Colonic mucosa (tissue), 4 donors: ENCODE measurements around the gene PLEKHN1. TPM values are rescaled to one million over a fixed set of nuclear protein-coding genes. Genes with fewer than 3 reads are reported as not detected.

ENCODE experiments used
- DNase-seq: peaks from one replicate; pipeline ENCODE4 v3.0.0-alpha.2; 2020
- H3K27ac ChIP-seq: fragments of 200-600 bp; one replicate; pipeline ENCODE4 v1.8.0; 2021
- H3K27me3 ChIP-seq: fragments of 200-600 bp; one replicate; pipeline ENCODE4 v1.8.0; 2021
- H3K36me3 ChIP-seq: fragments of 200-600 bp; one replicate; pipeline ENCODE4 v1.8.0; 2021
- H3K4me1 ChIP-seq: fragments of 200-600 bp; one replicate; pipeline ENCODE4 v1.8.0; 2021; ENCODE audit warnings: mild to moderate bottlenecking
- H3K4me3 ChIP-seq: fragments of 200-600 bp; one replicate; pipeline ENCODE4 v1.8.0; 2021
- H3K9ac ChIP-seq, 2 donors: one replicate each; pipeline ENCODE4 v1.7.0; 2013; ENCODE audit warnings: control low read depth in 2 of 2, low read depth in 2 of 2, low read length in 2 of 2
- H3K9me3 ChIP-seq: fragments of 200-600 bp; one replicate; pipeline ENCODE4 v1.8.0; 2021
- CTCF ChIP-seq: fragments of 200-600 bp; IDR thresholded peaks from one replicate; pipeline ENCODE4 v1.8.0; 2022; ENCODE audit warnings: antibody characterized with exemption, mild to moderate bottlenecking
- intact Hi-C: fragments of 100-400 bp; cut with DNase I; formaldehyde crosslinking; loops from one replicate; pipeline ENCODE4 v1.14.1; 2022
- total RNA-seq, 2 donors: library from RNA; stranded (reverse); fragmentation: NEBNext Ultra II Directional in 1 of 2; extraction: Animal tissue kit (Norgen Biotek cat#: 25700) in 1 of 2; gene quantifications; one replicate each; pipeline ENCODE4 v1.2.1, GENCODE V29; 2021
- donor health status: healthy.
- donor health status: DM: no; HTN: no; CAD: no.
- donor health status: DM: no; HTN: no; CAD: no.

PLEKHN1 gene
- total RNA-seq, 2 donors from 2014 or later: 0.61 to 0.64 TPM

GRCh38 chr1:960363-961131 lies 5.7 kb upstream of the PLEKHN1 start, which contains the start of gene KLHL17:
Gene KLHL17 (plus strand): TSS chr1:960584. CDS start chr1:960694, 110 bp downstream.
- intact Hi-C loops: no loop called here
- H3K9ac ChIP-seq: peak within 1 kb of the TSS in 1 of 2 donors; percentile 74
- no peak for TF ChIP-seq CTCF

GRCh38 chr1:961132-961669 lies 5.1 kb upstream of the PLEKHN1 start:
- Histone ChIP-seq H3K27me3 (no peaks in the 10 kb centered on the region), H3K27ac (no peak overlapping the region), H3K4me3 (peak overlapping the region; percentile 64), H3K9me3 (no peaks in the 10 kb centered on the region), H3K4me1 (peaks cover 5% of the 10 kb centered on the region), H3K9ac (peak overlapping the region in 1 of 2 donors; percentile 74), H3K36me3 (no peaks in the 10 kb centered on the region)
- no peak for DNase-seq
- no peak for TF ChIP-seq CTCF
- intact Hi-C loops: no loop called here

More at GRCh38 chr1:960363-961131, 5.7 kb upstream of the PLEKHN1 start, which contains the start of gene KLHL17:
- H3K4me3 ChIP-seq: peak within 1 kb of the TSS; percentile 97
- H3K9me3 ChIP-seq: no peaks in the 10 kb centered on the region
- no peaks in the 10 kb centered on the region for H3K4me1 ChIP-seq
- H3K27ac ChIP-seq: no peak within 1 kb of the TSS
- peak; percentile 91 for DNase-seq
- no peaks in the 10 kb centered on the region for H3K36me3 ChIP-seq
- no peaks in the 10 kb centered on the region for H3K27me3 ChIP-seq

- peaks cover 12% of the 10 kb centered on the region for H3K4me1 ChIP-seq
- no peak for DNase-seq
Measured at GRCh38 chr1:962381-963300, 3.6 kb upstream of the PLEKHN1 start.

GRCh38 chr1:963301-963651 lies 3.0 kb upstream of the PLEKHN1 start:
- Histone ChIP-seq H3K27ac (no peak overlapping the region), H3K4me3 (no peak overlapping the region), H3K9ac (no peak overlapping the region), H3K9me3 (no peaks in the 10 kb centered on the region), H3K4me1 (peaks cover 12% of the 10 kb centered on the region), H3K27me3 (peaks cover 8% of the 10 kb centered on the region), H3K36me3 (no peaks in the 10 kb centered on the region)
- no peak for DNase-seq
- intact Hi-C loops: no loop called here
- TF ChIP-seq CTCF: no peak

More at GRCh38 chr1:962381-963300, 3.6 kb upstream of the PLEKHN1 start:
- no peak overlapping the region for H3K27ac ChIP-seq
- TF ChIP-seq CTCF: no peak
- H3K27me3 ChIP-seq: peaks cover 2% of the 10 kb centered on the region
- no peak overlapping the region for H3K9ac ChIP-seq
- intact Hi-C loops: no loop called here
- H3K9me3 ChIP-seq: no peaks in the 10 kb centered on the region
- H3K4me3 ChIP-seq: no peak overlapping the region
- H3K36me3 ChIP-seq: no peaks in the 10 kb centered on the region

- Histone ChIP-seq H3K4me1 (peaks cover 12% of the 10 kb centered on the region), H3K27ac (no peak overlapping the region), H3K9me3 (no peaks in the 10 kb centered on the region), H3K27me3 (peaks cover 13% of the 10 kb centered on the region), H3K36me3 (no peaks in the 10 kb centered on the region), H3K9ac (no peak overlapping the region), H3K4me3 (no peak overlapping the region)
- intact Hi-C loops: no loop called here
- no peak for TF ChIP-seq CTCF
- no peak for DNase-seq
Measured at GRCh38 chr1:963746-964525, 2.3 kb upstream of the PLEKHN1 start.
